SW480 (cell line): ENCODE results near the gene GALNT12.

ENCODE experiments used
- DNase-seq: peaks from one replicate; pipeline ENCODE4 v3.0.0-alpha.2; 2016; ENCODE audit warnings: low spot score

Gene GALNT12

GRCh38 chr9:98807070-98807813 lies at the start of gene GALNT12:
Gene GALNT12 (plus strand): TSS chr9:98807670. CDS start chr9:98807699, 29 bp downstream.
- DNase-seq: peak; percentile 35

GRCh38 chr9:98760231-98760630 lies 47.2 kb upstream of the GALNT12 start:
- DNase-seq: no peak

GRCh38 chr9:98763986-98764745 lies 43.3 kb upstream of the GALNT12 start:
- no peak for DNase-seq

GRCh38 chr9:98765256-98765655 lies 42.2 kb upstream of the GALNT12 start:
- DNase-seq: no peak

GRCh38 chr9:98766586-98766985 lies 40.9 kb upstream of the GALNT12 start:
- DNase-seq: no peak

- no peak for DNase-seq
These were observed 40.3 kb upstream of the GALNT12 start for GRCh38 chr9:98767196-98767595.

- no peak for DNase-seq
These were observed 39.6 kb upstream of the GALNT12 start for GRCh38 chr9:98767915-98768314.

GRCh38 chr9:98768344-98768743 lies 39.1 kb upstream of the GALNT12 start:
- no peak for DNase-seq

- no peak for DNase-seq
These were observed 36.8 kb upstream of the GALNT12 start for GRCh38 chr9:98770717-98771116.

GRCh38 chr9:98771209-98771874 lies 36.1 kb upstream of the GALNT12 start:
- DNase-seq: no peak

GRCh38 chr9:98772364-98773155 lies 34.9 kb upstream of the GALNT12 start:
- DNase-seq: no peak

- no peak for DNase-seq
These were observed 33.7 kb upstream of the GALNT12 start for GRCh38 chr9:98773721-98774120.

GRCh38 chr9:98774746-98775145 lies 32.7 kb upstream of the GALNT12 start:
- no peak for DNase-seq

- peak; percentile 41 for DNase-seq
These were observed 31.5 kb upstream of the GALNT12 start for GRCh38 chr9:98775831-98776441.

- DNase-seq: no peak
These were observed 29.9 kb upstream of the GALNT12 start for GRCh38 chr9:98777618-98778017.

- DNase-seq: no peak
These were observed 29.2 kb upstream of the GALNT12 start for GRCh38 chr9:98778251-98778650.

GRCh38 chr9:98778711-98779530 lies 28.5 kb upstream of the GALNT12 start:
- DNase-seq: no peak

- no peak for DNase-seq
These were observed 27.3 kb upstream of the GALNT12 start for GRCh38 chr9:98780059-98780749.

GRCh38 chr9:98781588-98782383 lies 25.7 kb upstream of the GALNT12 start:
- DNase-seq: peak; percentile 93
